KG1 (cell line): ENCODE data around the gene HOXA3.

Experiments
- DNase-seq: peaks from one replicate; lab custom pipeline; 2025; lab: John Stamatoyannopoulos, UW

The HOXA3 gene

DNA sequence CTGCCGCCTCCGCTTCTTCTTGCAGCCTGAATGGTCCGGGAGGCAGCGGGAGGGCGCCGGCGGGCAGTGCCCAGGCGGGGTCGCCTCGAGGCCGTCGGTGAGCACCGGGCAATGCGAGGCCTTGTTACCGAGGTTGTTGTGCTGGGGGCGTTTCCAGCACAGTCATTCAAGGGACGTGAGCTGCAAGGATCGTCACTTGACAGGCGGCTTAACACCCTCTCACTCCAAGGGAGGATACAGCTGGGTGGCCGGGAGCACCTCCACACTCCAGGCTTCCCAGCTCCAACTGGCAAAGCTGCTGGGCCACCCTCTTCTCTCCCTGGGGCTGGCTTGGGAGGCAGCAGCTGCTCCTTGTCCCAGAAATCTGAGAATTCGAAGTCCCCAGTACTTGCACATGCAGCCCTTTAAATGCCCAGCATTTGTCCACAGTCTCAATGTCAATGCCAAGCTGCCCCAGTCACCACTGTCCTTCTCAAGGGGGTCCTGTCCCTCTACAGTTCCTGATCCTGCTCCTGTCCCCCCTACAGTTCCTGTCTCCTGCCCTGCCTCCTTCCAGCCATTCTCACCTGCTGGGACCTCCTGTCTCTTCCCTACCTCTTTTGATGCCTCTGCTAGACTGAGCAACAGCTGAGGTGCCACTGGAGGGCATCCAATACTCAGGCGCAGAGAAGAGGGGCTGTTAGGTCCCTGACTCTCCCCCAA lies 37.1 kb upstream of the HOXA3 start:
- DNase-seq = no peak

DNA sequence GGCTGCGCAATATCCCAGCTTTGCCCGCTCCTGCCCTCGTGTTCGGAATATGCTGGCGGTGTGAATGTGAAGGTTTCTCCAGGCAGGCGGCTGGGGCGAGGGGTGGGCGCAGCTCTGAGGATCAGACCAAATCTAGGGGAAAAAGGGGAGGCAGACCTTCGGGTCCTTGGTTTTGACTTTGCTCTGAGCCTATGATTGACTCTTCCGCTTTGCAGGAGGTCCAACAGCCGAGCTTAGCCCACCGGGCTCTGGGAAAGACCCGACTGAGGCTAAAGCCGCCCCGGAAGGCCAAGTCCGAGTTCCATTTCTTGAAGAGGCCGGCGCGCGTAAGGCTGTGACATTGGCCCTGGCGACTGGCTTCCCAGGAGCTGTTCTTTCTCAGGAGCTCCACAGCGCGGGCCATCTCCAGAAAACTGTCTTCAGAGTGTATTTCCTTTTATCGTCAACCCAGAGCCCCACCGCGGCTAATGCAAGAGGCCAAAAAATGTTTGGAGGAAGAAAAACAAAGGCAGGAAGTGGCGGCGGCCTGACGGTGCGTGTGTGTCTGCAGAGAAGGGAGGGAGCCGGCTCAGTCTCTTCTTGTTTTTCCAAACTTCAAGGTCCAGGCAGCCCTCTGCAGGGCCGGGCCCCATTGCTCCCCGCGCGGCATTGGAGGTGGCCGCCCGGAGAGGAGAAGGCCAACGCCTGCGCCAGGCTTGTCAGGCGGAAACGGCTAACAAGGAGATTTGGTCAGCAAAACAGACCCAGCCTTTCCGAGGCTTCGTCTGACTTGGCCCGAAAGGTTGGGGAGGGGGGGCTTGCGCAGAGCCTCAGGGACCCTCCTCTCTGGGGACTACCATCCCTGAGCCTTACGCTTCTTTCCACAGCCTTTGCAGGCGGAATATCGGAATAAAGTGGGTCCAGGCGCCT lies 36.3 kb upstream of the HOXA3 start:
- no peak for DNase-seq

DNA sequence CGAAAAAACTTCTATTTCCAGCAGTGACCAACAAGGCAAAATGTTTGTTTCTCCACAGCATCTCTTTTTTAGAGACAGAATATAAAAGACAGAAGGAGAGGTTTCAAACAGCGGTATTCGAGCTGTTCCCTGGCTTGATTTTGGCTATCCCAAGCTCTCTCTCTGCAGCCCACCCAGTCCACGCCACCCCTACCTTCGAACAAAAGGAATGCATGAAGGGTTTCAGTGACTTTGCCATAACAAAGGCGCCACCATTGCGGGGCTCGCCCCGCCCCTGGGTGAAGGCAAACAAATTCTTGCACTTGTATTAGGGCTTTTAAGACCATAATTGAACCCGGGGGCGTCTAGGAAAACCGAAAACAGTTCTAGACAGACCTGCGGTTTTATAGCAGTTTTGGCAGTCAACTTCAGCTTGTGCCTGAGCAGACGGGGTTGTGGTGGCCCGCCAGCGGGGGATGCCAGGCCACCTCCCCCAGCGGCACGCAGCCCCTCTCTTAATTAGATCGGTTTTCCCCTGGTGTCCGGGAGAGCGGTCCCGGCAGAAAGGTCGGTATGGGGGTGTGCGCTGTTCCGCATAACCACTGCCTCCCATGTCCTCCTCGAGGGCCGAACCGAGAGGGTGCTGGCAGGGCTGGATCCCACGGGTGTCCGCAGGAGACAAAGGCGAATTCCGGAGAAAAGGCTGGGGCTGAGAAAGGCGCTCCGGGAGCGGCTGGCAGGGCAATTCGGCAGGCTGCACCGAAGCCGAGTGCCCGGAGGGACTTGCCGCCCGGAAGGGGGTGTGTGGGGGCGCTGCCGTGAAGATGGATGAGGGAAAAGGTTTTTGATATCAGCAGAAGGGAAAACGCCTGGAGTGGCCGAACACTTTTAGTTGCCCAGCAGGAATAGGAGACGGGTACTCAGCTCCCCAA lies 35.3 kb upstream of the HOXA3 start:
- no peak for DNase-seq

DNA sequence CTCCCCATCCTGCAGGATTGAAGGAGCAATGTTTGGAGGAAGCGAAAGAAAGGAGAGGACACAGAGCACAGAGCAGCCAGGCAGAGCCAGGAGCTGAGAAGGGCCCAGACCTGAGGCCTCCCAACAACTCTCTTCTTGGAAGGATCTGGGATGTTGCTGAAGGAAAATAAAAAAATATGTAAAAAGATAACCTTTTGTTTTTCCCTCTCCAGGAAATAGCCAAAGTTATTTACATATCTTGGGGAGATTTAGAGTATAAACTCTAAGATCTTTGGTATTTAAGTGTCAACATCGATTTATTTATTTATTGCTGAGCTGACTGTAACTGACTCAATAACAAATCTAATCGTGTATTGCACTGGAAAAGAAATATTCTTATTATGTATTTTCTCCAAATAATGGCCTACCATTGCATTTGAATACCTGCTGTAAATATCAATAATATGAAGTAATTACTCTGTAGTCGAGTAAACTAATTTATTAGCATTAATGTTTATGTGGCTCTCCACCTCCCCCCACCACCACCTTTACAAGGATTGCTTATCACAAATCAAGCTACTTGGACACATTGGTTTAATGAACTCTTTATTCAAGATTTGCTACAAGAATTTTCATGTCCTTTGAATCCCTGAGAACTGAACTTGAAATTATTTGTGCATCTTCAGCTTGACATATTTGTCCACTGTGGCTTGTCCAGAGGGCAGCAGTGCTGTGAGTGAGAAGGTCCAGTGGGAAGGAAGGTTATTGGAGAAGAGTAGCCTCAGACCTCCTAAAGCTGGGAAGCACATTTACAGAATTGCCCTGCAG lies 34.5 kb upstream of the HOXA3 start:
- DNase-seq = no peak

DNA sequence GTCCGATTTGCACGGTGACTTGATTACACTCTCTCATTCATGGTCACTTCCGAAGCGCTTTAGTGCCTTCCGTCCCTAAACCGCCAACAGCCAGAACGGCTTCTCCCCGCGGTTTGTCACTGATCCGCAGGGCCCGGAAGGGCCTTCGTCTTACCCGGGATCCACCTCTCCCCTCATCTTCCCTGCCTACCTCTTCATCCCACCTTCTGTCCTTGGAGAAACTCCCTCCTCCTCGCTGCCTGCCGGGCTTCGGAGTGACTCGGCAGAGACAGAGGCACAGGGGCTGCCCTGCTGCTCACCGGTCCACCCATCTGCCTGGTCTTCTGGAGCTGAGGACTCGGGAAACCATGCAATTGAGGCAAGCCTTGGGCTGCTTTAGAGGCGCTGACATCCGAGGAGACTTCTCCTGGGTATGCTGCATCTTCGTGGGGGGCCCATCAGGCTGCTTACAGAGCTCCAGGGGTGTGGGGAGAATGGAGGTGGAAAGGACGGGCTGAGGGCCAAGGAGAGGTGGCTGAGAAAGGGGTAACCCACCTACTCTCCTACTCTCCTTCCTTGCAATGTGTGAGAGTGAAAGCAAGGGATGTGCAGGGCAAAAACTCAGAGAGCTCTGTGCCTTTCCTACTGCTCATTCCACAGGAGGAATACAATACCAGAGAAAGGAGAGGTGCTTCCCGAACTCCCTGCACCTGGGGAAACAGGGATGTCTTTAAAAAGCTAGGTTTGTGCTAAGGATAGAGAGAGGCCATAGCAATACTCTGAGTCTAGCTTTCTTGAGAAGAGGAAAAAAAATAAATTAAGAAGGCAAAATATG lies 33.7 kb upstream of the HOXA3 start:
- DNase-seq = no peak

DNA sequence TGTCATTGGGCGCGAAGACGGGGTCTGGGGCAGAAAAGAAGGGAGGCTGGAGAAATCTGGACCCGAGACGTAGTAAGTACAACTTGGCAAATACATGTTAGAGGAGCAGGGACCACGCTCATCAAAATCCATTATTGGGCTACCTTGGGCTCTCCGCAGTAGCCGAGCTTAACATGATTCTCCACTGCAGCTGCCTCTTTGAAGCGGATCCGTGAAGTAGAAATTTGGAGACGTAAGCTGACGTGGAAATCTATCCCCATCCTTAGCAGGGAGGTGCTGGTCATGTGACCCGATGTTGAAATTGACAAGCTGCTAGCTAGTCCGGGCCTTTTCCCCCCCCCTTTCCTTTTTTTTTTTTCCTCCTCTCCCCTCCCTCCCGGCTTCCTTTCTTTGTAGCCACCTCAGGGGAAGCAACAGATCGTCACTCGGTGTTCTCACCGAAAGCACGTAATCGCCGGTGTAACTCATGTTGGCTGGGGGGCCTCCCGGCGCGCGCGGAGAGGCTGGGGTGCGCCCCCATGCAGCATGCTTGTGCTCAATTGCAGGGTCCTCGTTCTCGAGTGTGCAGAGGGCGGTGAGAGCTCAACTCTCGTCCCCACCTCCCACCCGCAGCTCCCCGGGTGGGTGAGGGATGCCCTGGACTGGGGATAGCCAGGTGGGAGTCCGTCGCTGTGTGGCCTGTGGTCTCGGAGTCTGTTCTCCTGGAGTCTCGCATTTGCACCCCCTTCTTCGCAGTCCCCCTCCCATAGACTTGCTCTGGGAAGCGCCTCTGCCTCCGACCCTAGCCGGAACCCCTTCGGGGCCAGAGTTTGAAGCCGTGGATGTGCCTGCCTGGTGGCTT lies 32.9 kb upstream of the HOXA3 start, which contains the start of gene HOXA11:
Gene HOXA11 (minus strand): TSS at position 220 of the 841 bp plus-strand sequence. CDS start 88 bp downstream, at position 132.
- DNase-seq = no peak

DNA sequence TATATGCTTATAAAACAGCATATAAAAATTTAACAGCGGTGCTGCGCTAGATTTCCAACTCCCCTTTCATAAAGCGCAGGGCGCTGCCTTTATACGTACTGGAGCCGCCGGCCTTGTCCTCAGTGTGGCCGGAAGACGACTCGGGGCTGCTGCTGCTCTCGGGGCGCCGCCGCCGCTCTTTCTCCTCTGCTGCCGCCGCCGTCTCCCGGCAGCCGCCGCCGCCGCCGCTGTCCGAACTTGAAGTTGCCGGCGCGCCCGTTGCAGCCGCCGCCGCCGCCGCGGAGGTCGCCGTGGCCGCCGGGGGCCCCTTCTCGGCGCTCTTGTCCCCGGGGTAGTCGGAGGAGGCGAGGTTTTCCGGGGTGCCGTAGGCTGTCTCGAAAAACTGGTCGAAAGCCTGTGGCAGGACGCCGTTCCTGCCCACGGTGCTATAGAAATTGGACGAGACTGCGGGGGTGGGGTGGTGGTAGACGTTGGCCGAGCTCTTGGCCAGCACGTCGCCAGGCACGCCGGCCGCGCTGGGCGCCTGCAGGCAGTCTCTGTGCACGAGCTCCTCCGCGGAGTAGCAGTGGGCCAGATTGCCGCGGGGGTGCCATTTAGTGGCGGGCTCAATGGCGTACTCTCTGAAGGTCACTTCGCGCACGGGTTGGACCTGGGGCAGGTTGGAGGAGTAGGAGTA lies 32.1 kb upstream of the HOXA3 start:
- no peak for DNase-seq

DNA sequence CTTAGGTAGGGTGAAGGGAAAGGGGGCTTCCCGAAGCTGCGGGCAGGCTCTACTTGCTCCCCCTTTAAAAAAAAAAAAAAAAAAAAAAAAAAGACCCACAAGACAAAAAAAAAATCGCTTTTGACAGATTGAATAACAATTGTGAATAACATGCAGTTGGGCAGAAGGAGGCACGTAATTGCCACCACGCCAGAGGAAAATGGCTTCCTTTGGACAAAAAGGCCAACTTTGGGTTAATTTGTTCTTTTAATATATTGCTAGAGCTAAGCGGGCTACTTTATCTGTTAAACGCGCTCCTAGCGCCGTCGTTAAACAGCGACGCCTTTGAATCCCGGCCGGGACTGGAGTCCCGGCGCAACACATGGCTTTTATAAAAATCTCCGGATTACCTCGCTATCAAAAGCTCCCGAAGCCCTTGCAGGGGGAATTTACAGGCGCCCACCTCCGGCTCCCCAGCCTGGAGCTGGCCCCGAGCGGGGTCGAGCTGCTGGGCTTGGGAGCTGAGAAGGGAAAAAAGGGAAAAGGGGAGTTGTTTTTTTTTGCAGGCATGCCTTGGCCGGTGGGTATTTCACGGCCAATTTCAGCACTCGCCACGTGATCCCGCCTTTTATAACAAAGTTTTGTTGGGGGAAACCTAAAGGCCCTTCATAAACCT lies 31.4 kb upstream of the HOXA3 start:
- no peak for DNase-seq

DNA sequence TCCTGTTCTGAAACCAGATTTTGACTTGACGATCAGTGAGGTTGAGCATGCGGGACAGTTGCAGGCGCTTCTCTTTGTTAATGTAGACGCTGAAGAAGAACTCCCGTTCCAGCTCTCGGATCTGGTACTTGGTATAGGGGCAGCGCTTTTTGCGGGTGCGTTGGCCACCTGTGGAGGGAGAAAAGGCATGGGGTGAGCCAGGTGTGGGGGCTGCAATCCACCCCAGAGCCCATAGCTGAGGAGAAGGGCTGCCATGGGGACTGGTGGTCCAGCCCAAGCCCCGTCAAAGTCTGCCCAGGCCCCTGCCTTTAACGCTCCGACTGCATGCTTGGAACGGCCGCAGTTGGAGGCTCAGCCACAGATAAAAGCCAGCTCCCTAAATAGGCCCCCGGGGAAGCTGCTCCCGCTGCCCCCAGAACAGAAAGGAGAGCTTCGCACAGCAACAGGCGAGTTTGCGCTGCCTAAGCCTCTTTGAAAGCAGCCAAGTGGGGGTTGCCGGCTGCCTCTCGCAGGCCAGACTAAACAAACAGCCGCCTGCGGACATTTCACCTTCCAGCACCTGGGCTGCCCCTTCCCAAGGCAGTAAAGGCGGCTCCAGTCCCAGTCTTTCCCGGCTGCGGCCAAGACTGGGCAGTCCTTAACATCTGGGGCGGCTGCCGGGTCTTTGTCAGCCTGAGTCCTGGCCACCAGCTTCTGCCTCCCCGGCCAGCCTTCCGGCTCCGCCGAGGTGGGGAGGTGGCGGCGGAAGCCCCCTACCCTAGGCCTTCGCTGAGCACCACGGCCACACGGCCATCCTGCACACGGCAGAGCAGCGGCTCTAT lies 30.7 kb upstream of the HOXA3 start:
- DNase-seq = no peak

DNA sequence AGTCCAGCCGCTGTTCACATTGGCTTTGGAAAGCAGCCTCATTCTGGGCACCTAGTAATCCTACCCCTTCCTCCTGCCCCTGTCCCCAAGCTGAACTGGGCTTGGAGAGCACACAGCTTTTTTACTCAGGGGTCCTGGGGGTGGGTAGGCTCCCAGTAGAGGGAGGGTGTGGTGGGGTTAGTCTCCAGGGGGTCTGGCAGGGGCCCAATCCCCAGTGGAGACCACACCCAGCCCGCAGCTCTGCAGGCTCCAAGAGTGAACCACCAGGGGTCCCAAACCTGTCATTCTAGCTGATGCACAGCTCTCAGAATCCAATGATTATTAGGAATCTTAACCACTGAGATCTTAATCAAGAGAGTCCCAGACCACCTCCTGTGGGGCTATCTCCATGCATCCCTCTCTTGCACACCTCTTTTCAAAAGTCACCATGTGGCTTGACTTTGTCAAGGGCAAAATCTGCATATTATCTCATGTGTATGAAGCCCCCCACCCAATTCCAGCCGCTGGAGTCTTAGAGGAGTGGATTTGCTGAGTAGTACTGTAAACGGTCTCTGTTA lies 30.0 kb upstream of the HOXA3 start:
- no peak for DNase-seq

DNA sequence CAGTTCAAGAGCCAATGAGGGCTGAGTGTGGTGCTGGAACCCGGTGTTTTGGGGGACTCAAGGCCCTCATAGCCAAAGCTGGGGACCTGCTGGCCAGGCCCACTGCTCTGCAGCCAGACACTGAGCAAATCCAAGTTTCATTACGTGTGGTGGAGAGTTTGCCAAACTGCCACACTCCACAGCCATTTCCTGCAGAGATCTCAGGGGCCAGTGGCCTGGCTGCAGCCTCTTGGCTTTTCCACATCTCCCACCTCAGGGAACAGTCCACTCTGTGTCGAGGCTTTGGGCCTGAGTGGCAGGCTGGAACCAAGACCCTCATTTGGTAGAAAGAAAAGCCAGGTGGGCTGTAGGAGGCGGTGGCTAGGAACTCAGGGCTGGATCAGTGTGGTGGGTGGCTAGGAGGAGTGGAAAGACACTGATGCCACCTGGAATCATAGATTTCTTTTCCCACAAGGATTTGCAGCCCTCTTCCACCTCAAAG lies 29.5 kb upstream of the HOXA3 start:
- no peak for DNase-seq

DNA sequence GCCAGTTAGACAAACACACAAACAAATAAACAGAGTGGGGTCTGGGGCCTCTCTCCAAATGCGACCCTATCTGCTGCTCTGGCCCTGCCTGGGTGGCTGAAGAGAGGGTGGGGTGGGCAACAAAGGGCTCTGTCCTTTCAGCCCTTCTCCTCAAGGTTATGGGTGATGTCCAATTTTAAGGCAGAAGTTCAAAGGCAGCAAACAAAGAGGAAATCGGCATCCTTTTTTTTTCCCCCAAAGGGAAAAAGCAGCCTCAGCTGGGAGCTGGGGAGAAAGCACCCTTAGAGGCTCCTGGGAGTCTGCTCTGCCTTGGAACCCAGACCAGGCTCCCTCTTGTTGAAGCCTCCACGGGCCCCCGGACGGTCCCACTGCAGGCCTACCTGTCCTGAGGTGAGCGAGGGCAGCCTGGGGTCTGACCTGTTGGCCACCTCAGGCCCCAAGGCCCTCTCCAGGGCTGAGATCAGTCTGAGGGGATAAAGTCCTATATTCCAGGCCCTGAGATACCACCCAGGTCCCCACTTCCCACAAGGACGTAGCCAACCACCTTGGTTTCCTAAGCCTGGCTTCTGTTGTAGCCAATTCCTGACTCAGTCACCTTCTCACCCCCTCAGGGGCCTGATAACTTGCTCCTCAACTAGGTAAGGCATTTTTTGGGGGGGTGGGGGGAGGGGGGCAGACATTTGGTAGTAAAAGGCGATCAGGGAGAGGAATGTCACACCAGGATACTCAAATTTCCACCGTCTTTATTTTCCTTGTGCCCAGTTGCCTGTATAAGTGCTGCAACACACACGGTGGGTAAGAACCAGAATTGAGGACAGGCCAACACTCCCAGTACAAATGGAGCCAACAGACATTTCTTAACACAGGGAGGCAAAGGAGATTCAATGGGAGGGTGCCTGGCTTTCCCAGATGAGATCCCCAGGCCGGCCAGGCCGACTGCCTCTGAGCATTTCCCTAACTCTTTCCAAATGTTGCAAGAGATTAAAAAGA lies 28.3 kb upstream of the HOXA3 start:
- no peak for DNase-seq

DNA sequence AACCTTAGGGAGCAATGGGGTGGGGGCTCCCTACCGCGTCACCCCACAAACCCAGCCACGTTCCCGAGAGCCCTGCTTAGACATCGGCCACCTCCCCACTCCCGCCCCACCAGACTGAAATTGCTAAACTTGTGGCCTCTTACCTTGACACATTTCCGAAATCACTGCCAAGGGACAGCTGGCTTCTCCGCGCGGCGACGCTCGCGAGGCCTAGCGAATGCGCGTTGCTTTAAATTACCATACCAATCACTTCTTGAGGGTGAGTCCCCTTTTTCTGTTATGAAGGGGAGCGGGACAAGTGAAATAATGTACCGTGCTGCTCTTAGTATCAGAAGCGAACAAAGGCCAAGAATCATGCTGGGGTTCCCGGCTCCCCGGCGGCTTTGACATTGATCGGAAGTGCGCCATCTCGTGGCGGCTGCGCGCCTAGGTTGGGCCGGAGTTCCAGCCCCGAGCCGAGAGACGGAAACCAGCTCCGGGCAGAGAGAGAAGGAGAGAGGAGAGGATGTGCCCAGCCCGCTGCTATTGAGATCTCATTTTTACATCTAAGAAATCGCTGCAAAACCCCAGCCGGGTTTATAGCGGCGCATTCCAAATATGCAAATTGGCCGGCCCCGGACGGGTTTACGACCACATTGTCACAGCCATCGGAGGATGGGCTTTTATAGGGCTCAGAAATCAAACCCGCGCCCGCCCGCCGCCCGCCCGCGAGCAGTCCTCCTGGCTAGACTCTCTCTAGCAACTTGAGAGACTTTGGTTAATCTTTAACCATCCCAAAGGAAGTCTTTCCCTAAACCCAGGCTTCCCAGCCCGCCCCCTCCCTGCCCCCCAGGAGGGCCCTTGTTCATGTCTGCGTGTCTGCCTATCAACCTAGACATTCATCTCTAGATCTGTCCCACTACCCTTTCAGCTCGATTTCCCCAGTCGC lies 27.4 kb upstream of the HOXA3 start:
- no peak for DNase-seq

DNA sequence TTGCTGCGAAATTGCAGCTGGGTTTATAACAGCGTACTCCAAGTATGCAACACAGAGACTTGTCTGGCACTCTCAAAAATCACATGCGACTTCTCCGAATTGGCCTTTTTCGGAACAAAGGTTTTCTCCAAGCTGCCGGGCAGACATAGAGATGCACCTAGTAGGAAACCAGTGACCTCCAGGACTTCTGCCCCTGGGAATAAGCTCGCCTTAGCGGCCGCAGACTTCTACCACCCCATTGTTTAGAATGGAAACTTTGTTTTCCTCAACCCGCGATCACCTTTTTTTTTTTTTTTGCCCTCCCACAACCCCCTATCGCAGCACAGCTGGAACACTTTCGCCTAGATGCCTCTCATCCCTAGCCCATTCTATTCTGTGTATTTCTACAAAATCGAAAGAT lies 26.6 kb upstream of the HOXA3 start:
- no peak for DNase-seq

DNA sequence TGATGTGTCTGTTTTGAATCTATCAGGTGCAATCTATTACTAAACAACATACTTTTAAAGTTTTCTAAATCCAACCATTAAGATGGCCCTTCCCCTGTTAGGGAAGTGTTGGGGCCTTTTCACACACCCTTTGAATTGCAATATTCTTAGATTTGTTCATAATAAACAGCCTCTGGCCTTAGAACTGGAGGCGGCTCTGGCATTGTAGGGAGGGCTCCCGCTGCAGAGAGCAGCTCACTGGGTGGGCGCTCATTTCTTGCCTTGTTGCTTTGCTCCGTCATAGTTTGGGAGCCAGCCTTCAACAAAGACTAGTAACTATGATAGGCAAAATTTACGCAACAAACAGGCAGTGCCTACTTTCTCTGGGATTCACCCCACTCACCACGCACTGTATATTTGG lies 26.0 kb upstream of the HOXA3 start:
- DNase-seq = no peak
